ENCODE data around the gene ADRA1B. TPM values are rescaled to one million over a fixed set of nuclear protein-coding genes. Genes with fewer than 3 reads are reported as not detected.

The ADRA1B gene
- total and polyA plus RNA-seq, 2 donors from 2014 or later, result 1.6 to 2.3 TPM

DNA sequence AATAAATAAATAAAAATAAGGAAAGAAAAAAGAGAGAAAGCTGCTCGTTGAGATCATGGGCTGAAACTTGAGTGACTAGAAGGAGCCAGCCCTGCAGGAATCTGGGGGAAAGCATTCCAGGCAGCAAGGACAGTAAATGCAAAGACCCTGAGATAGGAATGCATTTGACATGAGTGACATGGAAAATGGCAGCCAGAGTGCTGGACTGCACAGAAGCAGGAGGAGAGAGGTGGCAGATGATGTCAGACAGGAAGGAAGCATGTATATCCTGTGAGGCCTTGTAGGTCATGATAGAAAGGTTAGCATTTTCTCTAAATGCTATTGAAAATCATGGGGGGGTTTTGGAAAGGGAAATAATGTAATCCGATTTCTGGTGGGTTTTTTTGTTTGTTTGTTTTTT is 29.1 kb downstream of the ADRA1B start:
- DNase-seq (no peak), FAIRE-seq (no peak)
- H3K27me3 ChIP-seq (ENCODE audit: control insufficient read depth, insufficient read depth, low read length), result no peaks in the 10 kb centered on the region
- TF ChIP-seq, protein P1, sequence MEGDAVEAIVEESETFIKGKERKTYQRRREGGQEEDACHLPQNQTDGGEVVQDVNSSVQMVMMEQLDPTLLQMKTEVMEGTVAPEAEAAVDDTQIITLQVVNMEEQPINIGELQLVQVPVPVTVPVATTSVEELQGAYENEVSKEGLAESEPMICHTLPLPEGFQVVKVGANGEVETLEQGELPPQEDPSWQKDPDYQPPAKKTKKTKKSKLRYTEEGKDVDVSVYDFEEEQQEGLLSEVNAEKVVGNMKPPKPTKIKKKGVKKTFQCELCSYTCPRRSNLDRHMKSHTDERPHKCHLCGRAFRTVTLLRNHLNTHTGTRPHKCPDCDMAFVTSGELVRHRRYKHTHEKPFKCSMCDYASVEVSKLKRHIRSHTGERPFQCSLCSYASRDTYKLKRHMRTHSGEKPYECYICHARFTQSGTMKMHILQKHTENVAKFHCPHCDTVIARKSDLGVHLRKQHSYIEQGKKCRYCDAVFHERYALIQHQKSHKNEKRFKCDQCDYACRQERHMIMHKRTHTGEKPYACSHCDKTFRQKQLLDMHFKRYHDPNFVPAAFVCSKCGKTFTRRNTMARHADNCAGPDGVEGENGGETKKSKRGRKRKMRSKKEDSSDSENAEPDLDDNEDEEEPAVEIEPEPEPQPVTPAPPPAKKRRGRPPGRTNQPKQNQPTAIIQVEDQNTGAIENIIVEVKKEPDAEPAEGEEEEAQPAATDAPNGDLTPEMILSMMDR (IDR thresholded peaks at IDR 0.05; ENCODE audit: borderline replicate concordance, extremely low read depth, insufficient read depth), result no peak
- no peak overlapping the region for H3K27ac ChIP-seq (ENCODE audit: low read depth in 2 of 2, low read length in 2 of 2)
- H3K9ac ChIP-seq (ENCODE audit: low read length in 3 of 3), result no peak overlapping the region
- H3K36me3 ChIP-seq (ENCODE audit: control insufficient read depth in 2 of 3, insufficient read depth in 3 of 3, low read length in 3 of 3), result no peaks in the 10 kb centered on the region
- H3K4me3 ChIP-seq (ENCODE audit: low read length in 3 of 3), result no peak overlapping the region
- peaks cover 0 to 5% (median 0%) of the 10 kb centered on the region in 3 donors for H3K4me1 ChIP-seq (ENCODE audit: control insufficient read depth in 2 of 3, insufficient read depth in 2 of 3, low read depth in 1 of 3, low read length in 3 of 3)
- no peaks in the 10 kb centered on the region for H3K9me3 ChIP-seq (ENCODE audit: control insufficient read depth in 2 of 3, insufficient read depth in 1 of 3, low read length in 3 of 3)
- intact Hi-C loops (cut with DNase I), result no loop called here

DNA sequence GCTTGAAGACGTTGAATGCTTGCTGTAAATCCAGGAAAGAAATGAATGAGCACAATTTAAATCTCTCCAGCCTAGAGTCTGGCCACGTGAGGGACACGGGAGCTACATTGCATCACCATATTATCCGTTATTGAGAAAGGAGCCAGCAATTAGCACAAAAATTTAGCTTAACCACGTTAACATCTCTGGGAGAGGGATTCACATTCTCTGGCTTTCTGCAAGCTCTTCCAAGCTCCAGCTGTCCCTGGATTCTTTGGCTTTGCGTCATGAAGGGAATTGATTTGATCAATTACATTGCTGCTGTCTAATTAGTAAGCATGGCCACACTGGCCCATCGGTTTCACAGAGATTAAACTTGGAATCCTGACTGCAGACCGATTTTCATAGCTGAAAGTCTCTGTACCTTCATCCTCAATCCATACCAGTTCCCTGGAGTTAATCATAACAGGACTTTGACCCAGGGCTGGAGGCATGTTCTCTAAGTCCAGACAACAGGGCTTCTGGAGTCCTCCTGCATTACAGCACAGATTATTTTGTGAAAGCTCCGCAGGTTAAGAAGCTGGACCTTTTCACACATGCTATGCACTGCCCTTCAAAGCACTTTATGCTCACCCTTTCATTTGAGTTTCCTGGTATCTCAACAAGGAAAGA is 31.6 kb downstream of the ADRA1B start:
- no peak overlapping the region for H3K4me3 ChIP-seq (ENCODE audit: low read length in 3 of 3)
- no peaks in the 10 kb centered on the region for H3K27me3 ChIP-seq (ENCODE audit: control insufficient read depth, insufficient read depth, low read length)
- TF ChIP-seq, protein P1 (IDR thresholded peaks at IDR 0.05; ENCODE audit: borderline replicate concordance, extremely low read depth, insufficient read depth), result no peak
- H3K9me3 ChIP-seq (ENCODE audit: control insufficient read depth in 2 of 3, insufficient read depth in 1 of 3, low read length in 3 of 3), result no peaks in the 10 kb centered on the region
- H3K9ac ChIP-seq (ENCODE audit: low read length in 3 of 3), result no peak overlapping the region
- H3K27ac ChIP-seq (ENCODE audit: low read depth in 2 of 2, low read length in 2 of 2), result peak overlapping the region in 1 of 2 donors; percentile 14
- intact Hi-C loops (cut with DNase I), result no loop called here
- DNase-seq (peak in 1 of 5 donors; percentile 19), FAIRE-seq (no peak)
- peaks cover 0 to 5% (median 0%) of the 10 kb centered on the region in 3 donors for H3K4me1 ChIP-seq (ENCODE audit: control insufficient read depth in 2 of 3, insufficient read depth in 2 of 3, low read depth in 1 of 3, low read length in 3 of 3)
- H3K36me3 ChIP-seq (ENCODE audit: control insufficient read depth in 2 of 3, insufficient read depth in 3 of 3, low read length in 3 of 3), result no peaks in the 10 kb centered on the region

DNA sequence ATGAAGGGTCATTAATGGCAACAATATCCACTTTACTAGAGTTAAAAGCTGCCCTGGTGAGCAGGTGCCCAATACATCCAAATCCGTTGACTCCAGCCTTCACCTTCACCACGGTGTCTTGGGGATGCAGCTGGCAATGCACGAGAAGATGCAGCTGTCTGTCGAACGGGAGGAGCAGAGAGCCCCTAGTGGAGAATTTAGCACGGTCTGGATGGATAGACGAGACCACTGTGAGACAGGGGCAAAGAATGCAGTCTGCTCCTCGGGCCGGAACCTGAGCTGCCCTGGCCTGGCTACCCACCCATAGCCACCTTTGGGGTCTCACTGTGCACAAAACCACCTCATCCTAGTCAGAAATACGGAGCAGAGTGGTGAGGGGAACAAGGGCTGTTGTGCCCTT is 35.1 kb downstream of the ADRA1B start:
- no peak for FAIRE-seq
- H3K27me3 ChIP-seq (ENCODE audit: control insufficient read depth, insufficient read depth, low read length), result no peaks in the 10 kb centered on the region
- H3K36me3 ChIP-seq (ENCODE audit: control insufficient read depth in 2 of 3, insufficient read depth in 3 of 3, low read length in 3 of 3), result no peaks in the 10 kb centered on the region
- intact Hi-C loops (cut with DNase I), result no loop called here
- no peaks in the 10 kb centered on the region for H3K9me3 ChIP-seq (ENCODE audit: control insufficient read depth in 2 of 3, insufficient read depth in 1 of 3, low read length in 3 of 3)
- TF ChIP-seq, protein P1 (IDR thresholded peaks at IDR 0.05; ENCODE audit: borderline replicate concordance, extremely low read depth, insufficient read depth), result no peak
- DNase-seq, result peak in 4 of 5 donors; percentile 46 to 68 (median 62)
- no peak overlapping the region for H3K27ac ChIP-seq (ENCODE audit: low read depth in 2 of 2, low read length in 2 of 2)
- H3K4me1 ChIP-seq (ENCODE audit: control insufficient read depth in 2 of 3, insufficient read depth in 2 of 3, low read depth in 1 of 3, low read length in 3 of 3), result no peaks in the 10 kb centered on the region
- no peak overlapping the region for H3K9ac ChIP-seq (ENCODE audit: low read length in 3 of 3)
- no peak overlapping the region for H3K4me3 ChIP-seq (ENCODE audit: low read length in 3 of 3)

DNA sequence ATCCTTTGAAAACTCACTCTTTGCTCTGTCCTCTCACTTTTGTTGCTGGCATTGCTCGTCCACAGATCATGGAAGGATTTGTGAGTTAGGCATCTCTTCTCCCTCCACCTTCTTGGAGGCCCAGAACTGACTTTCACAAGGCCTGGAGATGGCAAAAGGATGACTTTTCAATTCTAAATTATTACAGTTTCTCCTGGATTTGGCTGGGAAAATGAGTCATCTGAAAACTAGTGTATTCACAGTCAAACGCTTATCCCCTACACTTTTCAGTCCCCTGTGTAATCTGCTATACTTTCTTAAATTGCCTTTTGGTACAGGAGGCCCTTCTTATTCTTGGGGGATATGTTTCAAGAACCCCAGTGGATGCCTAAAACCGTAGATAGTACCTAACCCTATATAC is 35.6 kb downstream of the ADRA1B start:
- FAIRE-seq (no peak), DNase-seq (no peak)
- Histone ChIP-seq H3K4me1 (ENCODE audit: control insufficient read depth in 2 of 3, insufficient read depth in 2 of 3, low read depth in 1 of 3, low read length in 3 of 3) (no peaks in the 10 kb centered on the region), H3K36me3 (ENCODE audit: control insufficient read depth in 2 of 3, insufficient read depth in 3 of 3, low read length in 3 of 3) (no peaks in the 10 kb centered on the region), H3K9me3 (ENCODE audit: control insufficient read depth in 2 of 3, insufficient read depth in 1 of 3, low read length in 3 of 3) (no peaks in the 10 kb centered on the region), H3K27me3 (ENCODE audit: control insufficient read depth, insufficient read depth, low read length) (no peaks in the 10 kb centered on the region), H3K4me3 (ENCODE audit: low read length in 3 of 3) (no peak overlapping the region), H3K27ac (ENCODE audit: low read depth in 2 of 2, low read length in 2 of 2) (no peak overlapping the region), H3K9ac (ENCODE audit: low read length in 3 of 3) (no peak overlapping the region)
- TF ChIP-seq, protein P1 (IDR thresholded peaks at IDR 0.05; ENCODE audit: borderline replicate concordance, extremely low read depth, insufficient read depth), result no peak
- intact Hi-C loops (cut with DNase I), result no loop called here
